Measurements from ENCODE around the gene BICDL2. TPM values are rescaled to one million over a fixed set of nuclear protein-coding genes. Genes with fewer than 3 reads are reported as not detected.

Gene BICDL2
- total and polyA plus RNA-seq, 4 donors = 0.06 to 0.39 (median 0.24) TPM

DNA sequence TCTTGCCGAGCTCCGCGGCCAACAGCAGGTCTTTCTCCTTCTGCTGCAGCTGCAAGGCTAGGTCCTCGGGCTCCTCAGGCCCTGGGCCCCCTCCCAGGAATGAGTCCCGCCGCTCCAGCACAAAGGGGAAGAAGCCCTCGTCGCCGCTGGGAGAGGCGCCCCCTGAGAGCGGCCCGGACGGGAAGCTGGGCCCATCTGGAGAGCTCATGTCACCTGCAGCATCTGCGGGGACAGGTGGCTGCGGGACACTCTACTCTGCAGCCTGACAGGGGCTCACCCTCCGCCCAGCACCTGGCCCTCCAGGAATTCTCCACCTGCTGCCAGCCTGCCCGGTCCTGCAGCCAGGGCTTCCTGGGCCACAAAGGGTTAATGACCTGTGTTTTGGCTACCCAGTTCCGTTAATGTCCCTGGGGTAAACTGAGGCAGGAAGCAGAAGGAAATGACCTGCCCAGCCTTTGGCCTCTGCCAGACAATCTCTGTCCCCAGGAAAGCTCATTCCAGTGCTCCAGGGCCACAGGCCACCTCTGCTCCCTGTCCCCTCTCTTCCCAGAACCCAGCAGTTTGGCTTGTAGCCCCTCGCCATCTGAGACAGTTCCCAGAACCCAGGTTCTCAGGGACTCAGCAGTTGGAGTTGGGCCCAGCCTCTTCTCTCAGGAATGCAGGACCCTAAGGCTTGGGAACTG is 1.3 kb downstream of the BICDL2 start:
- no peaks in the 10 kb centered on the region for H3K9me3 ChIP-seq (ENCODE audit: control insufficient read depth, insufficient read depth, low read length)
- peaks cover 83% of the 10 kb centered on the region for H3K27me3 ChIP-seq (ENCODE audit: control insufficient read depth, insufficient read depth, low read length)
- WGBS (ENCODE audit: insufficient coverage) = 42% methylated on average over 19 of the region's 19 CpGs
- DNase-seq (ENCODE audit: low read depth in 4 of 6, low spot score in 6 of 6) = no peak
- no peak overlapping the region for H3K4me3 ChIP-seq (ENCODE audit: low read depth, low read length)
- peaks cover 11% of the 10 kb centered on the region for H3K4me1 ChIP-seq (ENCODE audit: control insufficient read depth, insufficient read depth, low read length)
- no peak overlapping the region for H3K27ac ChIP-seq (ENCODE audit: low read depth, low read length)
- no peaks in the 10 kb centered on the region for H3K36me3 ChIP-seq (ENCODE audit: control insufficient read depth, insufficient read depth, low read length)

DNA sequence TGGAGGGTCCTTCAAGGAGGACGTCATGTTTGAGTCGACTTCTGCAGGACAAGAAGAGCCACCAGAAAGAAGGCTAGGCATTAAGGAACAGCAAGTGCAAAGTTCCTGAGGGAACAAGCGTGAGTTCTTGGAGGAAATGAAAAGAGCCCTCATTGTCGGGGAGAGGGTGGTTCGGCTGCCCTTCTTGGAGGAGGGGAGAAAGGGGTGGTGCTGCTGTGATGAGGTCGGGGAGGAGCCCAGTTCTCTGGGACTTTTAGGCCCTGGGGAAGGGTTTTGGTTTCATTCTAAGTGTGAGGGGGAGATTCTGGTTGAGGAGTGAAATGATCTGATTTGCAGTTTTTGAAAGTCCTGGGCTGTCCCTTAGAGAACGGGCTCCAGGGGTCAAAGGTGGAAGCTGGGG is 4.1 kb downstream of the BICDL2 start:
- H3K36me3 ChIP-seq (ENCODE audit: control insufficient read depth, insufficient read depth, low read length) = peaks cover 2% of the 10 kb centered on the region
- H3K27ac ChIP-seq (ENCODE audit: low read depth, low read length) = no peak overlapping the region
- peaks cover 30% of the 10 kb centered on the region for H3K4me1 ChIP-seq (ENCODE audit: control insufficient read depth, insufficient read depth, low read length)
- no peak for DNase-seq (ENCODE audit: low read depth in 4 of 6, low spot score in 6 of 6)
- H3K9me3 ChIP-seq (ENCODE audit: control insufficient read depth, insufficient read depth, low read length) = no peaks in the 10 kb centered on the region
- 46% methylated on average over 6 of the region's 7 CpGs for WGBS (ENCODE audit: insufficient coverage)
- H3K27me3 ChIP-seq (ENCODE audit: control insufficient read depth, insufficient read depth, low read length) = peaks cover 86% of the 10 kb centered on the region
- H3K4me3 ChIP-seq (ENCODE audit: low read depth, low read length) = no peak overlapping the region

DNA sequence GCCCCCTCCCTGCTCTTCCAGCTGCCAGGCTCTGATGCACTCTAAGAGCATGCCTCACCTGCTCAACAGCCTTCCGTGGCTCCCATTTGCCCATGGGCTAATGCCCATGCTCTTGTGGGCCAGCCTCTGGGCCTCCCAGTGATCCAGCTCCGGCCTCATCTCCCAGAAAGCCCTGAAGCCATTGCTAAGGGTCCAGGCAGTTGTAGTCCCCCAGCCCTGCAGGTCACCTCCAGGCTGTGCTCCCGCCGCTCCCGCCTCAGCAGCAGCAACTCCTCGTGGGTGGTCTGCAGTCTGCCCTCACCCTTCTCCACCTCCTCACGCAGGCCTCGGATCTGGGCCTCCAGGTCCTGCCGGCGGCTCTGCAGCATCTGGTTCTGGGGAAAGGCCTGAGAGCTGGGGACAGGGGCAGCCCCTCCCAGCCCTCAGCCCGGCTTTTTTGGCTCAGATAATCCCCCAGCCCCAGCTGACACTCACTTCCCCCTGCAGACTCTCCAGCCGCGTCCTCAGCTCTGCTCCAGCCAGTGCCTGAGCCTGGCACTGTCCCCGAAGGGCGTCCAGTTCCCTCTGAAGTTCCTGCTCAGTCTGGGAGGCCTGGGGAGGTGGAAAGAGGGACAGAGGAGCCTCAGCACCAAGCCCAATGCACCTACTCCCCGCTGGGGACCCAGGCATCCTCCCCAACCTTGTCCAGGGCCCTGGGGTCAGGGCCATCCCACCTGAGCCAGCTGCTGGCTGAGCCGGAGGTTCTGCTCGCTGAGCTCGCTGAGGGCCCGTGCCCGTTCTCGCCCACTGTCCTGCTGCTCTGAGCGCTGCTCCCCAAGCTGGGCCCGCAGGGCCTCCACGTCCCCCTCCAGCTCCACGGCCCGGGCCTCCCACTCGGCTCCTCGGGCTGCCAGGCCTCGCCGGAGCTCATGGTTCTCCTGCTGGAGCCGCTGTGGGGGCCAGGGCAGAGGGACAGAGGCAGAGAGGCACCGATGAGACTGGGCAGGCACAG is 6.2 kb downstream of the BICDL2 start:
- H3K36me3 ChIP-seq (ENCODE audit: control insufficient read depth, insufficient read depth, low read length) = peaks cover 15% of the 10 kb centered on the region
- H3K4me1 ChIP-seq (ENCODE audit: control insufficient read depth, insufficient read depth, low read length) = peaks cover 22% of the 10 kb centered on the region
- no peak overlapping the region for H3K4me3 ChIP-seq (ENCODE audit: low read depth, low read length)
- H3K27ac ChIP-seq (ENCODE audit: low read depth, low read length) = no peak overlapping the region
- WGBS (ENCODE audit: insufficient coverage) = 70% methylated on average over 31 of the region's 33 CpGs
- H3K9me3 ChIP-seq (ENCODE audit: control insufficient read depth, insufficient read depth, low read length) = no peaks in the 10 kb centered on the region
- no peak for DNase-seq (ENCODE audit: low read depth in 4 of 6, low spot score in 6 of 6)
- H3K27me3 ChIP-seq (ENCODE audit: control insufficient read depth, insufficient read depth, low read length) = peaks cover 65% of the 10 kb centered on the region

GRCh38 chr16:3029491-3030221 is 7.1 kb downstream of the BICDL2 start:
- H3K4me3 ChIP-seq (ENCODE audit: low read depth, low read length) = no peak overlapping the region
- WGBS (ENCODE audit: insufficient coverage) = 13% methylated on average over 58 of the region's 59 CpGs
- H3K27me3 ChIP-seq (ENCODE audit: control insufficient read depth, insufficient read depth, low read length) = peaks cover 57% of the 10 kb centered on the region
- H3K36me3 ChIP-seq (ENCODE audit: control insufficient read depth, insufficient read depth, low read length) = peaks cover 17% of the 10 kb centered on the region
- no peaks in the 10 kb centered on the region for H3K9me3 ChIP-seq (ENCODE audit: control insufficient read depth, insufficient read depth, low read length)
- H3K27ac ChIP-seq (ENCODE audit: low read depth, low read length) = no peak overlapping the region
- peak in 1 of 6 donors; percentile 12 for DNase-seq (ENCODE audit: low read depth in 4 of 6, low spot score in 6 of 6)
- H3K4me1 ChIP-seq (ENCODE audit: control insufficient read depth, insufficient read depth, low read length) = peaks cover 20% of the 10 kb centered on the region

- Histone ChIP-seq H3K4me1 (ENCODE audit: control insufficient read depth, insufficient read depth, low read length) (peaks cover 24% of the 10 kb centered on the region), H3K4me3 (ENCODE audit: low read depth, low read length) (no peak overlapping the region), H3K36me3 (ENCODE audit: control insufficient read depth, insufficient read depth, low read length) (peaks cover 17% of the 10 kb centered on the region), H3K27me3 (ENCODE audit: control insufficient read depth, insufficient read depth, low read length) (peaks cover 50% of the 10 kb centered on the region), H3K9me3 (ENCODE audit: control insufficient read depth, insufficient read depth, low read length) (no peaks in the 10 kb centered on the region), H3K27ac (ENCODE audit: low read depth, low read length) (no peak overlapping the region)
- 30% methylated on average over 8 of the region's 15 CpGs for WGBS (ENCODE audit: insufficient coverage)
- DNase-seq (ENCODE audit: low read depth in 4 of 6, low spot score in 6 of 6) = peak in 1 of 6 donors; percentile 20
Measured at GRCh38 chr16:3028716-3029319, 7.9 kb downstream of the BICDL2 start.

GRCh38 chr16:3027983-3028715 is 8.6 kb downstream of the BICDL2 start:
- peaks cover 31% of the 10 kb centered on the region for H3K4me1 ChIP-seq (ENCODE audit: control insufficient read depth, insufficient read depth, low read length)
- H3K27ac ChIP-seq (ENCODE audit: low read depth, low read length) = no peak overlapping the region
- H3K4me3 ChIP-seq (ENCODE audit: low read depth, low read length) = no peak overlapping the region
- WGBS (ENCODE audit: insufficient coverage) = 5% methylated on average over 58 of the region's 58 CpGs
- H3K9me3 ChIP-seq (ENCODE audit: control insufficient read depth, insufficient read depth, low read length) = no peaks in the 10 kb centered on the region
- H3K36me3 ChIP-seq (ENCODE audit: control insufficient read depth, insufficient read depth, low read length) = peaks cover 20% of the 10 kb centered on the region
- peaks cover 44% of the 10 kb centered on the region for H3K27me3 ChIP-seq (ENCODE audit: control insufficient read depth, insufficient read depth, low read length)
- DNase-seq (ENCODE audit: low read depth in 4 of 6, low spot score in 6 of 6) = peak in 4 of 6 donors; percentile 50 to 94 (median 82)

GRCh38 chr16:3027489-3027795 is 9.3 kb downstream of the BICDL2 start:
- no peak for DNase-seq (ENCODE audit: low read depth in 4 of 6, low spot score in 6 of 6)
- Histone ChIP-seq H3K36me3 (ENCODE audit: control insufficient read depth, insufficient read depth, low read length) (peaks cover 20% of the 10 kb centered on the region), H3K4me3 (ENCODE audit: low read depth, low read length) (no peak overlapping the region), H3K27me3 (ENCODE audit: control insufficient read depth, insufficient read depth, low read length) (peaks cover 39% of the 10 kb centered on the region), H3K4me1 (ENCODE audit: control insufficient read depth, insufficient read depth, low read length) (peaks cover 38% of the 10 kb centered on the region), H3K27ac (ENCODE audit: low read depth, low read length) (no peak overlapping the region), H3K9me3 (ENCODE audit: control insufficient read depth, insufficient read depth, low read length) (no peaks in the 10 kb centered on the region)
- 93% methylated on average over 5 of the region's 8 CpGs for WGBS (ENCODE audit: insufficient coverage)

DNA sequence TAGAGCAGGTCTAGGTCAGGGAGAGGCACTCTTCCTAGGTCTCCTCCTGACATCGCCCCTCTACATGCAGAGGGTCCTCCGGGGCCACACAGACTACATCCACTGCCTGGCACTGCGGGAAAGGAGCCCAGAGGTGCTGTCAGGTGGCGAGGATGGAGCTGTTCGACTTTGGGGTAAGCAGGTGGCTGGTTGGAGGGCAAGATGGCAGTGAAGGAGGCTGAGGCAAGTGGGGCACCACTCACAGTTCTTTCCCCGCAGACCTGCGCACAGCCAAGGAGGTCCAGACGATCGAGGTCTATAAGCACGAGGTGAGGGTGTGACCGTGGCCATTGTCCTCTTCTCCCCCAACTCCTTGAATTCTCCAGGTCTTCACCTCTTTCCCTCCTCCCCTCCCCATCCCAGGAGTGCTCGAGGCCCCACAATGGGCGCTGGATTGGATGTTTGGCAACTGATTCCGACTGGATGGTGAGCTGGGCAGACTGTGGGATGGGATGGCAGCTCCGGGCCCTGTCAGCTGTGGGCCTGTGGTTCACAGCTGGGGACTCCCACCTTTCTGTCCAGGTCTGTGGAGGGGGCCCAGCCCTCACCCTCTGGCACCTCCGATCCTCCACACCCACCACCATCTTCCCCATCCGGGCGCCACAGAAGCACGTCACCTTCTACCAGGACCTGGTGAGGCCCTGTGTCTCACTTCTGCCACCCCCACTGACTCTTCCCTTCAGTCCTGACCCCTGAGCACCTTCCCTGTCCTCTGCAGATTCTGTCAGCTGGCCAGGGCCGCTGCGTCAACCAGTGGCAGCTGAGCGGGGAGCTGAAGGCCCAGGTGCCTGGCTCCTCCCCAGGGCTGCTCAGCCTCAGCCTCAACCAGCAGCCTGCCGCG is 9.9 kb downstream of the BICDL2 start:
- Histone ChIP-seq H3K27ac (ENCODE audit: low read depth, low read length) (no peak overlapping the region), H3K9me3 (ENCODE audit: control insufficient read depth, insufficient read depth, low read length) (no peaks in the 10 kb centered on the region), H3K36me3 (ENCODE audit: control insufficient read depth, insufficient read depth, low read length) (peaks cover 21% of the 10 kb centered on the region), H3K4me1 (ENCODE audit: control insufficient read depth, insufficient read depth, low read length) (peaks cover 44% of the 10 kb centered on the region), H3K27me3 (ENCODE audit: control insufficient read depth, insufficient read depth, low read length) (peaks cover 33% of the 10 kb centered on the region), H3K4me3 (ENCODE audit: low read depth, low read length) (no peak overlapping the region)
- 93% methylated on average over 16 of the region's 24 CpGs for WGBS (ENCODE audit: insufficient coverage)
- DNase-seq (ENCODE audit: low read depth in 4 of 6, low spot score in 6 of 6) = no peak
